Measurements from ENCODE around the gene S100A9. TPM values are rescaled to one million over a fixed set of nuclear protein-coding genes. Genes with fewer than 3 reads are reported as not detected.
A peak's percentile ranks its signal among the peaks of the same experiment; 100 is the strongest.

Gene S100A9
- total and polyA plus RNA-seq, 2 of the 8 experiments (the other 6 are each of a cell fraction or from before 2014, with no cell fraction given): not detected

DNA sequence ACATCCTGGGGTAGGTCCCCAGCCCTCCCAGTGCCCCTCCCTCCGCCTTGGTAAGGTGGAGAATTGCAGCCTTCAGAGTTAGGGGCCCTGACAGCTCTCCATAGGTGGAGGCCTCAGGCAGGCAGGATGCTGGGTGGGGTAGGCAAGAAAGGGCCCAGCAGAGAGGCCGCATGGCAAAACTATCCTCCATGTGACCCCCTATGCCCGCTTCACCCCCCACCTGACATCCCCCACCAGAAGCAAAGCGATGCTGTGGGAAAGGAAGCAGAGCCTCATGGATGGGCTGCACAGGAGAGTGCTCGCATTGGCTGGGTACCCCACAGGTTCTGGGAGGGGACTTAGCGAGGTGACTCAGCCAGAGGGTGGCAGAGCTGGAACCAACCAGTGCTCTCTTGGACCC lies 1.6 kb downstream of the S100A9 start:
- DNase-seq (ENCODE audit: low read depth in 1 of 2, low spot score in 2 of 2): no peak
- Histone ChIP-seq H3K36me3 (ENCODE audit: control insufficient read depth in 2 of 4, insufficient read depth in 4 of 4, low read length in 3 of 4) (no peaks in the 10 kb centered on the region), H3K27ac (ENCODE audit: low read depth, low read length) (no peak overlapping the region), H2AK5ac (ENCODE audit: low read depth, low read length) (no peak overlapping the region), H2BK120ac (replicated peaks; ENCODE audit: low read depth, low read length) (no peak overlapping the region), H3K23ac (ENCODE audit: insufficient read length) (no peak overlapping the region), H4K5ac (ENCODE audit: insufficient read length, low read depth, low read length) (no peak overlapping the region), H3K14ac (ENCODE audit: insufficient read length) (no peak overlapping the region), H3K56ac (replicated peaks; ENCODE audit: insufficient read length, low read depth, low read length) (no peak overlapping the region), H3K9me3 (ENCODE audit: insufficient read depth in 2 of 2, low read depth in 1 of 2, low read length in 1 of 2) (no peaks in the 10 kb centered on the region), H3K79me1 (ENCODE audit: low read depth, low read length) (no peaks in the 10 kb centered on the region), H2AFZ (ENCODE audit: low read length) (no peak overlapping the region), H4K91ac (replicated peaks; ENCODE audit: insufficient read length, low read length) (no peak overlapping the region), H4K20me1 (replicated peaks in 1 of 2; ENCODE audit: control insufficient read depth in 1 of 2, insufficient read depth in 2 of 2, low read length in 2 of 2) (no peaks in the 10 kb centered on the region), H3K4me2 (ENCODE audit: insufficient read depth in 1 of 2, low read depth in 2 of 2, low read length in 2 of 2) (no peak overlapping the region), H3K4ac (replicated peaks; ENCODE audit: insufficient read length, low read depth, low read length) (no peak overlapping the region), H3K4me1 (replicated peaks in 1 of 4; ENCODE audit: control insufficient read depth in 3 of 4, insufficient read depth in 4 of 4, low read length in 3 of 4) (no peaks in the 10 kb centered on the region; a peak in 1 of 7 replicates), H2BK5ac (ENCODE audit: low read depth, low read length) (no peak overlapping the region), H3K18ac (ENCODE audit: extremely low read depth, low read length) (no peak overlapping the region), H2BK12ac (ENCODE audit: low read depth, low read length) (no peak overlapping the region), H3K79me2 (ENCODE audit: control insufficient read depth in 1 of 2, insufficient read depth in 2 of 2, low read length in 2 of 2) (no peaks in the 10 kb centered on the region), H4K8ac (ENCODE audit: extremely low read depth, insufficient read depth, low read length) (peak overlapping the region; percentile 52; the same call in 1 of the 2 replicates), H3K4me3 (ENCODE audit: extremely low read depth in 1 of 4, insufficient read depth in 2 of 4, low read depth in 3 of 4, low read length in 4 of 4) (no peak overlapping the region), H3K9ac (replicated peaks in 1 of 4; ENCODE audit: extremely low read depth in 1 of 4, low read depth in 3 of 4, low read length in 3 of 4) (no peak overlapping the region), H2BK20ac (ENCODE audit: low read length) (no peak overlapping the region), H3K27me3 (replicated peaks in 1 of 4; ENCODE audit: control insufficient read depth in 3 of 4, extremely low read depth in 1 of 4, insufficient read depth in 3 of 4, low read length in 3 of 4) (no peaks in the 10 kb centered on the region), H2BK15ac (ENCODE audit: low read length) (no peak overlapping the region), H3K23me2 (ENCODE audit: low read depth, low read length) (no peaks in the 10 kb centered on the region; the same call in 1 of the 2 replicates)
- CTCF ChIA-PET (ENCODE audit: partially characterized antibody): interaction anchor here (1.6 to 2.6 kb wide), 2 partner anchors 136 kb away, joined by 9 to 32 read pairs; no protein-coding TSS in a partner anchor
- FAIRE-seq: no peak
- TF ChIP-seq SP4 (IDR thresholded peaks at IDR 0.05; ENCODE audit: low read length): no peak
- no peak for TF ChIP-seq SP2 (IDR thresholded peaks at IDR 0.05; ENCODE audit: low read length)
- TF ChIP-seq CHD2 (IDR thresholded peaks at IDR 0.05; ENCODE audit: low read length): no peak
- TF ChIP-seq EZH2 (IDR thresholded peaks at IDR 0.05; ENCODE audit: low read depth, low read length, severe bottlenecking): no peak
- no peak for TF ChIP-seq GTF2F1 (IDR thresholded peaks at IDR 0.05; ENCODE audit: borderline replicate concordance, low read depth, low read length)
- TF ChIP-seq, protein P1, sequence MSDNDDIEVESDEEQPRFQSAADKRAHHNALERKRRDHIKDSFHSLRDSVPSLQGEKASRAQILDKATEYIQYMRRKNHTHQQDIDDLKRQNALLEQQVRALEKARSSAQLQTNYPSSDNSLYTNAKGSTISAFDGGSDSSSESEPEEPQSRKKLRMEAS (IDR thresholded peaks at IDR 0.05): no peak
- no peak for TF ChIP-seq CTBP2 (IDR thresholded peaks at IDR 0.05; ENCODE audit: borderline replicate concordance, insufficient read depth, insufficient read length, low read length)
- TF ChIP-seq CBX5 (IDR thresholded peaks at IDR 0.05; ENCODE audit: low read depth, low read length): no peak
- no peak for TF ChIP-seq POU5F1 (IDR thresholded peaks at IDR 0.05; ENCODE audit: low read depth, low read length)
- TF ChIP-seq NANOG (IDR thresholded peaks at IDR 0.05; ENCODE audit: insufficient read depth, low read depth, low read length, poor library complexity, severe bottlenecking): no peak
- no peak for TF ChIP-seq BACH1 (IDR thresholded peaks at IDR 0.05; ENCODE audit: low read length)
- no peak for TF ChIP-seq KDM5A (IDR thresholded peaks at IDR 0.05; ENCODE audit: low read length)
- WGBS, 2 experiments (ENCODE audit: extremely low coverage in 1 of 2, insufficient coverage in 1 of 2, insufficient read length in 1 of 2, insufficient replicate concordance in 2 of 2, low coverage in 1 of 2, low lambda C conversion rate in 2 of 2, missing lambda C conversion rate in 1 of 2): 80% methylated on average over 6 of the region's 6 CpGs; no CpG with 5 or more reads in 1 of the 2 experiments
- POLR2A ChIA-PET (ENCODE audit: partially characterized antibody): interaction anchor here (0.7 kb wide), 1 partner anchor 93 kb away, joined by 3 read pairs; no protein-coding TSS in a partner anchor
